ENCODE data around the gene PARVB.

GRCh38 chr22:44093791-44094190 is 69.7 kb downstream of the PARVB start:
- no peak for TF ChIP-seq CTCF (IDR thresholded peaks at IDR 0.05)
- no peak for TF ChIP-seq EP300 (IDR thresholded peaks at IDR 0.05)
- no peak for TF ChIP-seq POLR2A (IDR thresholded peaks at IDR 0.05)
- TF ChIP-seq POLR2AphosphoS5 (IDR thresholded peaks at IDR 0.05): no peak
